HUES48 (cell line): ENCODE measurements around the gene ATAD3B.
A peak's percentile ranks its signal among the peaks of the same experiment; 100 is the strongest.

Experiments used
- H3K27ac ChIP-seq: one replicate; pipeline ENCODE4 v1.7.0; 2013; ENCODE audit warnings: low read depth, low read length, inconsistent platforms
- H3K27me3 ChIP-seq: 2 replicates; pipeline ENCODE4 v1.6.1; 2013; ENCODE audit warnings: mild to moderate bottlenecking, low read length; ENCODE audit not compliant: control insufficient read depth, insufficient read depth
- H3K36me3 ChIP-seq: 2 replicates; pipeline ENCODE4 v1.6.1; 2013; ENCODE audit warnings: low read length; ENCODE audit not compliant: control insufficient read depth, insufficient read depth
- H3K4me1 ChIP-seq: 2 replicates; pipeline ENCODE4 v1.6.1; 2013; ENCODE audit warnings: mild to moderate bottlenecking, low read length; ENCODE audit not compliant: control insufficient read depth, insufficient read depth
- H3K4me3 ChIP-seq: 2 replicates; pipeline ENCODE4 v1.5.1; 2013; ENCODE audit warnings: mild to moderate bottlenecking, low read depth, low read length
- H3K9ac ChIP-seq: 2 replicates; pipeline ENCODE4 v1.6.1; 2013; ENCODE audit warnings: mild to moderate bottlenecking, low read depth, low read length, moderate library complexity
- H3K9me3 ChIP-seq: 2 replicates; pipeline ENCODE4 v1.6.1; 2013; ENCODE audit warnings: low read length; ENCODE audit not compliant: control insufficient read depth, insufficient read depth

Gene ATAD3B

DNA sequence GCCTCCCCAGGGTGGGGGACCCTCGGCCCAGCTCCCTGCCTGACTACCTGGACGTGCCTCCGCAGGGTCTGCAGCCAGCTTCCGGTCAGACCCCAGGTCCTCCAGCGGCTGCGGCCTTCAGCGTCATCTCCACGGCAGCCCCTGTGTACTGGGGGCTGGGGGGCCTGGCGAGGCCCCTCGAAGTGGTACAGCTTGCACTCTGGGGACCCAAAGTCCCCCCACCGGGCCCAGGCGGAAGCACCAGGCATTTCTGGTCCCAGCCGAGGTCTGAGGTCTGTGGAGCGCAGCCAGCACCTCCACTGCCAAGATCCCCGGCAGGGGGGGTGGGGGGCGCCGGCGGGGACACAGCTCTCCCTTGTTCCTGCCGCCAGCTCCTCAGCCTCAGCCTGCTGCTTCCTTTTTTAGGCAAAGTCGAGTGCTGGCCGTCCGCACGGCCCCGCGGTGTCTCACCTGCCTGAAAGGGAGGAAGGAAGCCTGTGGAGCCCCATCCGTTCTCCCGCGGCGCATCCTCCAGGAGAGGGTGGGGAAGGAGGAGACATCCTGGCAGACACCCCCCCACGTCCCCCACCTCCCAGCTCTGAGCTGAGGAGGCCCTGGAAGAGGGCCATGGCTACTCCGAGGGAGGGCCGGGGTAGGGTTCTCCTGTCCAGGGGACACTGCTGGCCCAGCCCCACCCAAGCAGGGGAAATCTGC lies 37.3 kb upstream of the ATAD3B start:
- H3K4me1 ChIP-seq, result peaks cover 37% of the 10 kb centered on the region
- H3K4me3 ChIP-seq, result peak overlapping the region; percentile 71; the same call in 1 of the 2 replicates
- H3K27me3 ChIP-seq, result peaks cover 11% of the 10 kb centered on the region
- H3K36me3 ChIP-seq, result no peaks in the 10 kb centered on the region
- H3K9me3 ChIP-seq, result no peaks in the 10 kb centered on the region
- H3K9ac ChIP-seq, result no peak overlapping the region; the same call in 1 of the 2 replicates
- peak overlapping the region; percentile 94 for H3K27ac ChIP-seq

DNA sequence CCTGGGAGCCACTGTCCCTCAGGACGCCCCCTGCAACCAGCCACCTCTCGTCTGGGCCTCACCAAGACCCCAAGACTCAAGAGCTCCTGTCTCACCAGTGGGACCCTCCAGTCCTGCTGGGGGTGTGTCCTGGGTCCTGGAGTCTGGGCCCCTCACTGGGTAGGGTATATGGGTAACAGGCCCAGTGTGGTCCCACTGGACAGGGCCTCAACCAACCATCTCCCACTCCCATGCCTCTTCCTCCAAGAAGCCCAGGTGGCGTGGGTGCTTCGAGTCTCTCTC lies 36.8 kb upstream of the ATAD3B start:
- Histone ChIP-seq H3K4me1 (peaks cover 37% of the 10 kb centered on the region), H3K9ac (no peak overlapping the region), H3K9me3 (no peaks in the 10 kb centered on the region), H3K36me3 (no peaks in the 10 kb centered on the region), H3K27ac (peak overlapping the region; percentile 94), H3K4me3 (peak overlapping the region; percentile 71), H3K27me3 (peaks cover 11% of the 10 kb centered on the region)

DNA sequence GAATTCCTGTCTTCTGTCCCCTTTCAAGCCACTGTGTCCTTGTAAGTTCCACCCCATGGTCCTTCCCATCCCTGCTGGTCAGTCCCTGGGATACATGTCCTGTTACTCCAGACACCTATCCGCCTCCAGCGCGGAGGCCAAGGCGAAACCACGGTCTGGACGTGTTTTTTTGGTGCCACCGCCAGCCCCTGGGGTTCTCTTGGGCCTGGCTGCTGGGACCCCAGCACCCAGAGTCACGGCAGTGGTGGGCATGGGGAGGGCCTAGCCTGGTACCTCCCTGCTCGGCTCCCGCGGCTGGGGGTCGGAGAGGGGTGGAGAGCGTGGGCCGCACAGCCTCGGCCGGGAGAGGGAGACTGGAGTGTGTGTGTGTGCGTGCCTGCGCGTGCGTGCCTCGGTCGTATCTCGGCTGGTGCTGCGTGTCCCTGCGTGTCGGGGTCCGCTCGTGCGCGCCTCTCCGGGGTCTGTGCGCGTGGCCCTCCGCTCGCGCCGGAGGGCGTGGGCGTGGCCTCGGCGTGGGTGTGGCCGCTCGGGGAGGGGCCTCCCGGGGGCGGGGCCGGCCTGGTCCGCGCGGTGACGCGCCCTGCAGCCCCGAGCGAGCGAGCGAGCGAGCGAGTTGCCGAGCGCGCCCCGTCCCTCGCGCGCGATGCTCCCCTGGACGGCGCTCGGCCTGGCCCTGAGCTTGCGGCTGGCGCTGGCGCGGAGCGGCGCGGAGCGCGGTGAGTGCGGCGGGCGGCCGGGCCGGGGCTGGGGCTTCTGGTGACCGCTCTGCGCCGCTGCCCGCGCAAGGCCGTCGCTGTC lies 36.3 kb upstream of the ATAD3B start, which contains the start of gene VWA1:
Gene VWA1 (plus strand): TSS at position 585 of the 798 bp plus-strand sequence. CDS start 59 bp downstream, at position 644.
- Histone ChIP-seq H3K4me3 (peak within 1 kb of the TSS; percentile 71), H3K27ac (peak within 1 kb of the TSS; percentile 94), H3K4me1 (peaks cover 34% of the 10 kb centered on the region), H3K36me3 (peaks cover under 1% of the 10 kb centered on the region; the same call in 1 of the 2 replicates), H3K9ac (peak within 1 kb of the TSS; percentile 54; the same call in 1 of the 2 replicates), H3K9me3 (no peaks in the 10 kb centered on the region), H3K27me3 (peaks cover 11% of the 10 kb centered on the region)

DNA sequence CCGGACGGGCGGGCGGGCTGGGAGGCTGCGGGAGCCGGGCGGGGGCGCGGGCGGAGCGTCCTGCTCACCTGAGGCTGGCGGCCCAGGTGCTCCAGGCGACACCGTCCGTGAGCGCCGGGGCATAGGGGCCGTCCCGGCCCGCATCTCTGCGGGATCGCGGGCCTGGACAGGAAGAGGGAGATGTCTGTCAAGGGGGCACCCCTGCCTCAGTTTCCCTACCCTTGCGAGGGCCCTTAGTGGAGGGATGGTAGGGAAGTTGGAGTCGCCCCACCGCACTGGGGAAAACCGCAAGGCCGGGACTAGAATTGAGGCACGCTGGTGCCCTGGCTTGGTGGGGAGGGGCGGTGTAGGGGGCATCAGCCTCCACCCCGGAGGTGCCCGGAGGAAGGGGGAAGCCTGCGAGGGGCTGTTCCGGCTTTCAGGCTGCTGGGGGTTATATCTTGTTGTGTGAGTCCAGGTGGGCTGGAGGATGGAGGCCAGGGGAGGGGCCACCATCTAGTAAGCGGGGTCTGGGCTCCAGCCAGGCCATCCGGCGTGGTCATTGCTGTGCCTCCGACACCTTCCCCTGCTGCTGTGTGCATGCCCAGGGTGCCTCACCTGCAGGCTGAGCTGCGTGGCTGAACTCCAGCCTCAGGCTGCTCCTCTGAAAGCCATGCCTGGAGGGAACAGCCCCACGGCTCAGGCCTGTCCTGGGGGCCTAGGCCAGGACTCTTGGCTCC lies 35.5 kb upstream of the ATAD3B start:
- Histone ChIP-seq H3K4me3 (peak overlapping the region; percentile 71), H3K9me3 (no peaks in the 10 kb centered on the region), H3K4me1 (peaks cover 29% of the 10 kb centered on the region), H3K36me3 (peaks cover 3% of the 10 kb centered on the region; the same call in 1 of the 2 replicates), H3K27ac (no peak overlapping the region), H3K9ac (peak overlapping the region; percentile 54; the same call in 1 of the 2 replicates), H3K27me3 (peaks cover 11% of the 10 kb centered on the region)

DNA sequence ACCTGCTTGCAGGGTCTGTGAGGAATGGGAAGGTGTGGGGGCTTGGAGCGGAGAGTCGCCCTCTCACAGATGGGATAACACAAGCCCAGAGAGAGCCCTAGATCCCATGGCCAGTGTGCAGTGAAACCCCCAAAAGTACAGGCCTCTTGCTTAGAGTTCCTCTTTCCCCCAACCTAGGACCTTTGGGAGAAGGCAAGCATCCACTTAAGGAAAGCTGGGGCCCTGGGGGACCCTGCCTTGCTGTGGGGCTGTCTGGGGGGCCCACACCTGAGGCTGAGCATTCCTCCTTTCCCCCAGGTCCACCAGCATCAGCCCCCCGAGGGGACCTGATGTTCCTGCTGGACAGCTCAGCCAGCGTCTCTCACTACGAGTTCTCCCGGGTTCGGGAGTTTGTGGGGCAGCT lies 34.9 kb upstream of the ATAD3B start:
- H3K9me3 ChIP-seq, result no peaks in the 10 kb centered on the region
- H3K27ac ChIP-seq, result no peak overlapping the region
- peaks cover 11% of the 10 kb centered on the region for H3K27me3 ChIP-seq
- H3K4me1 ChIP-seq, result peaks cover 26% of the 10 kb centered on the region
- H3K9ac ChIP-seq, result no peak overlapping the region
- H3K4me3 ChIP-seq, result peak overlapping the region; percentile 71; the same call in 1 of the 2 replicates
- peaks cover 3% of the 10 kb centered on the region; the same call in 1 of the 2 replicates for H3K36me3 ChIP-seq

DNA sequence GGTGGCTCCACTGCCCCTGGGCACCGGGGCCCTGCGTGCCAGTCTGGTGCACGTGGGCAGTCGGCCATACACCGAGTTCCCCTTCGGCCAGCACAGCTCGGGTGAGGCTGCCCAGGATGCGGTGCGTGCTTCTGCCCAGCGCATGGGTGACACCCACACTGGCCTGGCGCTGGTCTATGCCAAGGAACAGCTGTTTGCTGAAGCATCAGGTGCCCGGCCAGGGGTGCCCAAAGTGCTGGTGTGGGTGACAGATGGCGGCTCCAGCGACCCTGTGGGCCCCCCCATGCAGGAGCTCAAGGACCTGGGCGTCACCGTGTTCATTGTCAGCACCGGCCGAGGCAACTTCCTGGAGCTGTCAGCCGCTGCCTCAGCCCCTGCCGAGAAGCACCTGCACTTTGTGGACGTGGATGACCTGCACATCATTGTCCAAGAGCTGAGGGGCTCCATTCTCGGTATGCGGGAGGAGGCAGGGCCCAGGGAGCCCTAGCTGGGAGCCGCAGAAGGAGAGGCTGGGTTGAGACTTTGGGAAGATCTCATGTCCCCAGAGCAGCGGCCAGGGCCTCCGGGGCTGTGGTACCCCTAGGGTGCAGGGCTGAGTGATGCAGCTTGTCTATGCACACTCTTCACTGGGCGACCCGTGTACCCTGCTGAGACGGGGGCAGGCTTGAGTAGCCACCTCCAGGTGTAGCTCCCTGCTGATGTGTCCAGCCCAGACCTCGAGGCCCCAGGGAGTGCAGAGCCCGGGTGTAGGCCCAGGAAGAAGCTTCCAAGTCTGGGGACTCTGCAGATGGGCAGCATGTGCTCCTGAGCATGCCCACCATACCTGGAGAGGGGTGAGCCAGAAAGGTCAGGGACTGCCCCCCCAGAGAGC lies 34.3 kb upstream of the ATAD3B start:
- Histone ChIP-seq H3K4me1 (peaks cover 24% of the 10 kb centered on the region), H3K36me3 (peaks cover 3% of the 10 kb centered on the region; the same call in 1 of the 2 replicates), H3K27ac (no peak overlapping the region), H3K9me3 (no peaks in the 10 kb centered on the region), H3K27me3 (peaks cover 11% of the 10 kb centered on the region), H3K9ac (no peak overlapping the region), H3K4me3 (no peak overlapping the region)

DNA sequence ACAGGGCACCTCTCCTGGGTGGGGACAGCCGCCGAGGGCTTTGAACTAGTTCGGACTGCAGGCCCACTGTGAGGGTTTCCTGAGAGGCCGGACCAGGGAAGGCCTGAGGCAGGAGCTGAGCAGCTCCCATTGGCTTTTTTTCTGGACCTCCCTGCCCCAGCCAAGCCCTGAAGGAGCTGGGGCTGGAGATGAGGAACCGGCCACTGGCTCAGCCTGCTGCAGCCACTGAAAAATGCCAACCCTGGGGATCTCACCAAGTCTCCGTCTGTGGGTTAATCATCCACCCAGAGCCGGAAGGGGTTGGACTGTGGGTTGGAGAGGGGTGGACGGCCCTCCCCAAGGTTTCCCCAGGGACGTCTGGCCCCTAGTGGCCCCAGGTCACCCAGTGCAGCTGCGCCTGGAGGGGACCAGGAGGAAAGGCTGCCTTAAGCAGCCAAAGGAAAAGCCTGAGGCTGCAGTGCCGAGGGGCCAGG lies 33.6 kb upstream of the ATAD3B start:
- Histone ChIP-seq H3K27ac (no peak overlapping the region), H3K9ac (no peak overlapping the region), H3K36me3 (peaks cover 3% of the 10 kb centered on the region; the same call in 1 of the 2 replicates), H3K4me1 (peaks cover 24% of the 10 kb centered on the region), H3K27me3 (peaks cover 11% of the 10 kb centered on the region), H3K4me3 (no peak overlapping the region), H3K9me3 (no peaks in the 10 kb centered on the region)

DNA sequence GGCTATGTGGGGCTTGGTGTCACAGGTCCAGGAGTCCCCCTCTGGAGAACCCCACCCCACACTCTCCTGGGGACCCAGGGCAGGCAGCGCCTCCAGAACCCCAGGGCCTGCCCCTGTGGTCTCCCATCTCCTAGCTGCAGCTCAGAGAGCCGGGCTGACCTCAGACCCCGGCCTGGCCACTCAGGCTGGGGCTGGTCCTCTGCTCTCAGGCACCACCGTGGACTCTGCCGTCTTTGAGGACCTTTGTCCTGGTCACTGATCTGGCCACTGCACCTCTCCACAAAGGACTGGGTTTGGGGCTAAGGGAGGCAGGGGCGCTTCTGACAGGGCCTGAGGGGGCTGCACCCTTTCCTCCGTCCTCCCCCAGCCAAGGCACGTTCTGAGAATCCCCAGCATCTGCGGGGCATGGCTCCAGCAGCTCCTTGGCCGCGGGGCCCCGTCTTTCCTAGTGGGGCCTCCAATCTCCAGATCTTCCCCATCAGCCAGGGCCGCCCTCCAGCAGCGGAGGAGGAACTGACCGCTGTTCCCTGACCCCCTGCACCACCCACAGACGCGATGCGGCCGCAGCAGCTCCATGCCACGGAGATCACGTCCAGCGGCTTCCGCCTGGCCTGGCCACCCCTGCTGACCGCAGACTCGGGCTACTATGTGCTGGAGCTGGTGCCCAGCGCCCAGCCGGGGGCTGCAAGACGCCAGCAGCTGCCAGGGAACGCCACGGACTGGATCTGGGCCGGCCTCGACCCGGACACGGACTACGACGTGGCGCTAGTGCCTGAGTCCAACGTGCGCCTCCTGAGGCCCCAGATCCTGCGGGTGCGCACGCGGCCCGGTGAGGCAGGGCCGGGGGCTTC lies 32.8 kb upstream of the ATAD3B start:
- no peak overlapping the region for H3K4me3 ChIP-seq
- H3K27me3 ChIP-seq, result peaks cover 11% of the 10 kb centered on the region
- H3K36me3 ChIP-seq, result peaks cover 3% of the 10 kb centered on the region; the same call in 1 of the 2 replicates

DNA sequence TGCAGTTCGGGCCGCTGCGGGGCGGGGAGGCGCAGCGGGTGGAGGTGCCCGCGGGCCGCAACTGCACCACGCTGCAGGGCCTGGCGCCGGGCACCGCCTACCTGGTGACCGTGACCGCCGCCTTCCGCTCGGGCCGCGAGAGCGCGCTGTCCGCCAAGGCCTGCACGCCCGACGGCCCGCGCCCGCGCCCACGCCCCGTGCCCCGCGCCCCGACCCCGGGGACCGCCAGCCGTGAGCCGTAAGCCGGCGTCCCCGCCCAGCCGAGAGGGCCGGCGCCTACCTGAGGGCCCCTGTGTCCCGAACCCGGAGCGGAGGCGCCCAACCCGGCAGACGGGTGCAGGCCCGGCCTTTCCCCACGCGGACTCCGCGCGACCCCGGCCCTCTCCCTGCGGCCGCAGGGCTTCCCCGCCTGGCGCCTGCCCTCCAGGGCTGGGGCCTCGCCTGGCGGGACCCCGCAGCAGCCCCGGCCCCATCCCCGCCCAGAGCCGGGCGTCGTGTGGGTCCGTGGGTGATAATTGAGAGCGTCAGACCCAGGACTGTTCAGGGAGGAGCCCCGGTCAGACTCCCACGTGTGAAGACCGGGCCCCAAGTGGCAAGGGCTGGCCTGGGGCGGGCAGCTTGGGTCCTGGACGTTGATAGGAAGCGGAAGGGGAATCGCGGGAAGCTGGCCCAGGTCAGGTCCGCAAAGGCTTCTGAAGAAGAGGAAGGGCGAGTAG lies 31.9 kb upstream of the ATAD3B start:
- peaks cover 7% of the 10 kb centered on the region for H3K4me1 ChIP-seq
- peaks cover 11% of the 10 kb centered on the region for H3K27me3 ChIP-seq
- no peak overlapping the region for H3K4me3 ChIP-seq
- no peak overlapping the region for H3K9ac ChIP-seq
- no peaks in the 10 kb centered on the region for H3K9me3 ChIP-seq
- H3K27ac ChIP-seq, result no peak overlapping the region
- H3K36me3 ChIP-seq, result peaks cover 3% of the 10 kb centered on the region; the same call in 1 of the 2 replicates

More for the DNA sequence above, 32.8 kb upstream of the ATAD3B start:
- no peak overlapping the region for H3K9ac ChIP-seq
- H3K27ac ChIP-seq, result no peak overlapping the region
- no peaks in the 10 kb centered on the region for H3K9me3 ChIP-seq
- peaks cover 16% of the 10 kb centered on the region for H3K4me1 ChIP-seq
